ENCODE measurements around the gene GRIPAP1.
"Not testable (repeated sequence)": the region's sequence is repeated elsewhere in the genome, so short reads cannot be mapped to it uniquely, and the experiment has no call there.

GRIPAP1 gene

GRCh38 chrX:48997455-48997854 lies 4.6 kb downstream of the GRIPAP1 start:
- no peak for DNase-seq

- no peak for DNase-seq
These were observed 5.1 kb downstream of the GRIPAP1 start for GRCh38 chrX:48996969-48997368.

GRCh38 chrX:48992341-48992740 lies 9.7 kb downstream of the GRIPAP1 start:
- DNase-seq = no peak

GRCh38 chrX:48989483-48989882 lies 12.6 kb downstream of the GRIPAP1 start:
- DNase-seq = no peak

- DNase-seq = no peak
These were observed 18.2 kb downstream of the GRIPAP1 start for GRCh38 chrX:48983896-48984295.

- DNase-seq = no peak
These were observed 19.0 kb downstream of the GRIPAP1 start for GRCh38 chrX:48983081-48983480.

- no peak for DNase-seq
These were observed 20.9 kb downstream of the GRIPAP1 start for GRCh38 chrX:48981178-48981577.

- not testable (repeated sequence) for DNase-seq
These were observed 21.7 kb downstream of the GRIPAP1 start for GRCh38 chrX:48980341-48980740.

- no peak for DNase-seq
These were observed 23.8 kb downstream of the GRIPAP1 start for GRCh38 chrX:48978226-48978625.

- no peak for DNase-seq
These were observed 26.0 kb downstream of the GRIPAP1 start for GRCh38 chrX:48976086-48976485.

GRCh38 chrX:48975541-48975940 lies 26.5 kb downstream of the GRIPAP1 start:
- no peak for DNase-seq

GRCh38 chrX:48975041-48975440 lies 27.0 kb downstream of the GRIPAP1 start:
- no peak for DNase-seq

GRCh38 chrX:48974574-48974973 lies 27.5 kb downstream of the GRIPAP1 start:
- no peak for DNase-seq

GRCh38 chrX:48974033-48974432 lies 28.0 kb downstream of the GRIPAP1 start:
- no peak for DNase-seq

GRCh38 chrX:48972220-48973164 lies 29.6 kb downstream of the GRIPAP1 start:
- peak; percentile 33 for DNase-seq

- DNase-seq = peak; percentile 11
These were observed 30.5 kb downstream of the GRIPAP1 start, which contains the start of gene KCND1 for GRCh38 chrX:48971249-48972219. KCND1 (minus strand) TSS chrX:48971844; CDS start chrX:48970271, 1,573 bp downstream.

- DNase-seq = no peak
These were observed 32.6 kb downstream of the GRIPAP1 start for GRCh38 chrX:48969471-48969870.

- no peak for DNase-seq
These were observed 33.7 kb downstream of the GRIPAP1 start for GRCh38 chrX:48968377-48968776.

GRCh38 chrX:48966796-48967579 lies 35.1 kb downstream of the GRIPAP1 start:
- no peak for DNase-seq

GRCh38 chrX:48965959-48966358 lies 36.1 kb downstream of the GRIPAP1 start:
- no peak for DNase-seq

- no peak for DNase-seq
These were observed 40.4 kb downstream of the GRIPAP1 start for GRCh38 chrX:48961585-48962091.

- no peak for DNase-seq
These were observed 41.8 kb downstream of the GRIPAP1 start for GRCh38 chrX:48960291-48960690.

Measured in activated naive CD4-positive, alpha-beta T cell treated with anti-CD3 and anti-CD28 coated beads, Interleukin-2, amount 50 U/mL, for 16 hours (primary cell).